GM12878 (cell line): Measurements from ENCODE around the gene FCHSD2. TPM values are rescaled to one million over a fixed set of nuclear protein-coding genes. Genes with fewer than 3 reads are reported as not detected.

ENCODE experiments used
- ATAC-seq: fragments of 200-7000 bp; cut with Tn5 transposase; 3 replicates; pipeline ENCODE4 v1.9.1; 2020; ENCODE audit warnings: mild to moderate bottlenecking, moderate library complexity
- BruUV-seq: library from RNA; stranded (reverse); fragments of 400-500 nt; replicated peaks from 2 replicates; lab custom pipeline; 2021; lab: Mats Ljungman, UMichigan
- CTCF ChIA-PET: fragments of 300-600 bp; sonication (Branson Sonifier 250); formaldehyde crosslinking; extraction: SDS; loops from one replicate; lab custom pipeline; 2021; ENCODE audit warnings: inconsistent platforms; lab: Yijun Ruan, JAX
- POLR2A ChIA-PET: fragments of 350-600 bp; formaldehyde crosslinking; extraction: SDS; loops from one replicate; lab custom pipeline; 2021; ENCODE audit warnings: inconsistent platforms; lab: Charles Lee
- RAD21 ChIA-PET: fragments of 300-600 bp; sonication (Branson Sonifier 250); formaldehyde crosslinking; loops from one replicate; lab custom pipeline; 2023; ENCODE audit warnings: antibody characterized with exemption; ENCODE audit not compliant: unreplicated experiment; lab: Charles Lee
- SMC1A ChIA-PET: fragments of 300-600 bp; sonication (Branson Sonifier 250); formaldehyde crosslinking; loops from one replicate; lab custom pipeline; 2023; ENCODE audit not compliant: unreplicated experiment, uncharacterized antibody; lab: Charles Lee
- DNase-seq: peaks from one replicate; pipeline ENCODE4 v3.0.0-alpha.2; 2011; ENCODE audit warnings: low read depth, low spot score
- FAIRE-seq: peaks from 3 replicates; lab custom pipeline; 2011; peaks lifted over from hg19 to GRCh38; lab: Jason Lieb, UNC
- H2AFZ ChIP-seq: 2 replicates; pipeline ENCODE4 v1.6.0; 2011; ENCODE audit warnings: low read depth, low read length, control low read depth; ENCODE audit not compliant: control insufficient read depth
- H3K27ac ChIP-seq: 2 replicates; pipeline ENCODE4 v1.5.1; 2011; ENCODE audit warnings: control low read depth; ENCODE audit not compliant: control insufficient read depth, insufficient read depth
- H3K27me3 ChIP-seq, 2 experiments: replicated peaks in 1 of 2; 2 replicates each; pipeline versions ENCODE4 v1.6.0 to v1.6.1; 2011; ENCODE audit warnings: low read length in 1 of 2; ENCODE audit not compliant: control insufficient read depth in 2 of 2, insufficient read depth in 2 of 2
- H3K36me3 ChIP-seq, 2 experiments: 2 replicates each; pipeline ENCODE4 v1.5.1; 2011; ENCODE audit warnings: low read length in 1 of 2; ENCODE audit not compliant: control insufficient read depth in 2 of 2, insufficient read depth in 2 of 2
- H3K4me1 ChIP-seq: 2 replicates; pipeline ENCODE4 v1.6.1; 2011; ENCODE audit warnings: mild to moderate bottlenecking, low read length, moderate library complexity, mixed read lengths; ENCODE audit not compliant: control insufficient read depth, insufficient read depth
- H3K4me2 ChIP-seq: 2 replicates; pipeline ENCODE4 v1.6.0; 2011; ENCODE audit warnings: control low read depth; ENCODE audit not compliant: control insufficient read depth, insufficient read depth
- H3K4me3 ChIP-seq: fragments of 200-600 bp; sonication (generic); 2 replicates; pipeline ENCODE4 v1.5.1; 2016
- H3K79me2 ChIP-seq: 2 replicates; pipeline ENCODE4 v1.6.0; 2011; ENCODE audit warnings: low read length; ENCODE audit not compliant: control insufficient read depth, insufficient read depth
- H3K9ac ChIP-seq: 2 replicates; pipeline ENCODE4 v1.8.0; 2011; ENCODE audit warnings: low read length, control low read depth, mixed read lengths; ENCODE audit not compliant: control insufficient read depth, insufficient read depth
- H3K9me3 ChIP-seq: replicated peaks from 3 replicates; pipeline ENCODE4 v1.5.1; 2011; ENCODE audit warnings: mild to moderate bottlenecking, low read length; ENCODE audit not compliant: control insufficient read depth, insufficient read depth
- H4K20me1 ChIP-seq: 2 replicates; pipeline ENCODE4 v1.6.0; 2011; ENCODE audit not compliant: control insufficient read depth, insufficient read depth
- POLR2AphosphoS5 ChIP-seq: IDR thresholded peaks from 2 replicates; pipeline ENCODE4 v1.6.1; 2011; ENCODE audit warnings: mild to moderate bottlenecking, low read length, inconsistent platforms
- WGBS: methylation state at CpG from one replicate; pipeline ENCODE4 v1.1.6; 2016; ENCODE audit warnings: low lambda C conversion rate; ENCODE audit not compliant: insufficient replicate concordance, insufficient coverage; ENCODE audit errors: missing lambda C conversion rate; 5-methylcytosine and 5-hydroxymethylcytosine counted together
- in situ Hi-C: fragments of 300-500 bp; cut with MboI; formaldehyde crosslinking; loops from 9 replicates; pipeline ENCODE4 v1.14.3; 2018; ENCODE audit warnings: mixed read lengths
- intact Hi-C: fragments of 100-400 bp; cut with micrococcal nuclease; formaldehyde crosslinking; loops from one replicate; pipeline ENCODE4 v1.14.2; 2022; ENCODE audit not compliant: unreplicated experiment
- polyA plus RNA-seq, 11 experiments: library from polyadenylated mRNA; depleted of rRNA in 4 of 11; unstranded in 6 of 11; stranded (reverse) in 5 of 11; fragments of >200 nt; fragmentation: Nextera tagmentation in 4 of 11; fragmentation: Illumina TruSeq in 1 of 11; extraction: Ambion mirVana in 4 of 11; extraction: Trizol in 1 of 11; gene quantifications; 1 replicate in 1 of 11; 2 replicates in 10 of 11; pipeline versions ENCODE4 v1.2.1 to v1.2.3, GENCODE V29; 2011 to 2016; ENCODE audit warnings: inconsistent platforms in 2 of 11, missing spikeins in 2 of 11, low read depth in 1 of 11
- total RNA-seq, 4 experiments: library from RNA; depleted of rRNA in 3 of 4; stranded (reverse); fragments of >200 nt in 3 of 4; fragmentation: Illumina TruSeq in 1 of 4; extraction: Trizol in 1 of 4; gene quantifications; 2 replicates each; pipeline versions ENCODE4 v1.2.1 to v1.2.3, GENCODE V29; 2013 to 2021
- TF ChIP-seq, protein P1 (sequence below): fragments of 150-350 bp; IDR thresholded peaks from 2 replicates; pipeline ENCODE4 v1.6.1; 2014; ENCODE audit warnings: mild to moderate bottlenecking, low read depth, low read length

The FCHSD2 gene
- total and polyA plus RNA-seq, 10 of the 15 experiments (the other 5 are each of a cell fraction or from before 2014, with no cell fraction given) = 13.2 to 89.8 (median 47.8) TPM

- TF ChIP-seq, protein P1, sequence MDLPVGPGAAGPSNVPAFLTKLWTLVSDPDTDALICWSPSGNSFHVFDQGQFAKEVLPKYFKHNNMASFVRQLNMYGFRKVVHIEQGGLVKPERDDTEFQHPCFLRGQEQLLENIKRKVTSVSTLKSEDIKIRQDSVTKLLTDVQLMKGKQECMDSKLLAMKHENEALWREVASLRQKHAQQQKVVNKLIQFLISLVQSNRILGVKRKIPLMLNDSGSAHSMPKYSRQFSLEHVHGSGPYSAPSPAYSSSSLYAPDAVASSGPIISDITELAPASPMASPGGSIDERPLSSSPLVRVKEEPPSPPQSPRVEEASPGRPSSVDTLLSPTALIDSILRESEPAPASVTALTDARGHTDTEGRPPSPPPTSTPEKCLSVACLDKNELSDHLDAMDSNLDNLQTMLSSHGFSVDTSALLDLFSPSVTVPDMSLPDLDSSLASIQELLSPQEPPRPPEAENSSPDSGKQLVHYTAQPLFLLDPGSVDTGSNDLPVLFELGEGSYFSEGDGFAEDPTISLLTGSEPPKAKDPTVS = no peak
- TF ChIP-seq POLR2AphosphoS5 = 0 out of 2 replicates have a peak, but pooled peaks have one; percentile 30
- TF ChIP-seq, all 136 proteins: peak for 1
- Histone ChIP-seq H4K20me1 (no peaks in the 10 kb centered on the region), H2AFZ (no peak overlapping the region), H3K4me1 (peaks cover 15% of the 10 kb centered on the region), H3K36me3 (peaks cover 16 to 30% of the 10 kb centered on the region in 2 experiments), H3K9ac (no peak overlapping the region), H3K4me2 (no peak overlapping the region), H3K9me3 (no peaks in the 10 kb centered on the region; the same call in 2 of the 3 replicates), H3K4me3 (no peak overlapping the region), H3K27me3 (no peaks in the 10 kb centered on the region), H3K27ac (no peak overlapping the region), H3K79me2 (no peaks in the 10 kb centered on the region)
- no peak for DNase-seq
- ChIA-PET SMC1A (interaction anchor here (1.2 to 2.3 kb wide), 2 partner anchors 101 to 351 kb away, joined by 3 to 8 read pairs; no protein-coding TSS in a partner anchor), CTCF (interaction anchor here (1.0 to 8.7 kb wide), 7 partner anchors 13 to 462 kb away, joined by 4 to 128 read pairs (median 5); no protein-coding TSS in a partner anchor), POLR2A (interaction anchor here (1.4 to 3.5 kb wide), 2 partner anchors 11 to 350 kb away, joined by 4 to 14 read pairs; no protein-coding TSS in a partner anchor), RAD21 (interaction anchor here (0.7 to 1.5 kb wide), 5 partner anchors 65 to 416 kb away, joined by 3 to 10 read pairs (median 3); no protein-coding TSS in a partner anchor)
- BruUV-seq = no TSS peak
- in situ Hi-C loops (loop anchor here (5.0 to 25.0 kb wide), 2 partner anchors 360 to 415 kb away; no protein-coding TSS in a partner anchor), intact Hi-C loops (no loop called here)
- ATAC-seq = no peak
- FAIRE-seq = no peak
- WGBS = 94% methylated on average over 7 of the region's 8 CpGs
Observed at GRCh38 chr11:72826942-72827480, 315.1 kb downstream of the FCHSD2 start.
